Myometrial cell (primary cell): ENCODE measurements around the gene ADAMTS19. TPM values are rescaled to one million over a fixed set of nuclear protein-coding genes. Genes with fewer than 3 reads are reported as not detected.

ENCODE experiments used
- total RNA-seq: library from RNA; depleted of rRNA; stranded (reverse); fragments of >200 nt; gene quantifications from 2 replicates; pipeline ENCODE4 v1.2.3, GENCODE V29; 2015

Gene ADAMTS19
- total RNA-seq = not detected in 2 replicates

DNA sequence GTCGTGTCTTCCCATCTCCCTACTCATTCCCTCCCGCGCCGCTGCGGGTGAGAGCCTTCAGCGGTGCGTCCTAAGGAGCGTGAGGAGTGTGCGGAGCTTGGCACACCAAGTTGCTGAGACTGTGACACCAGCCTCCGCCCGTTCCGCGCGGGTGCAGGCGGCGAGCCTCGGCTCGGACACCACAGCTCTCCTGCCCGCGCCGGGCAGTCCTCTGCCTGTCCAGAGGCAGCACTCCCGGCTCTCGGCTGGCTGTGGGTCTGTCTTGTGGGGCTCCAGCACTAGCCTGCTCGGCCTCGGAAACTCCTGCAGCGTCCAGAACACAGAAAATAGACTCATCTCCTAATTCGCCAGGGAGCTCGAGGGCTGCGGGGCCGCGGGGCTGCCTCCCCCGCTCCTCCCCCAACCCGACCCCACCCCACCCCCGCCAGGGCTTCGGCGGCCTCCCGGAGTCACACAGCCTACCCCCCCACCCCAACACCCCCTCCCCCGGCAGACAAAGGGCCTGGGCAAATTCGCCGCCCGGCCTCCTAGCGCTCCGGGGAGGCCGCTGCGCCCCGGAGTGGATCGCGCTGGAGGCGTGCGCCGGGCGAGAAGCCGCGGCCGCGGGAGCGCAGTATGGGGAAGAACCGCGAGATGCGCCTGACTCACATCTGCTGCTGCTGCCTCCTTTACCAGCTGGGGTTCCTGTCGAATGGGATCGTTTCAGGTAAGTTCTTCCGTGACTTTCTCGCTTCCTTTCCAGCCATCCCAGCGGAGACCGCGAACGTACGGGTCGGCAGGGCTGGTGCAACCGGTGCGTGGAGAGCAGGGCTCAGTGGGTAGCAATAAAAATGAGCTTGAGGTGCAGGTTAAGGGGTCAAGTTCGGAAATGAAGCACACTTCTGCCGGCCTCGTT, at the start of gene ADAMTS19:
ADAMTS19 (plus strand) TSS at position 522 of the 895 bp plus-strand sequence; CDS start at position 616, 94 bp downstream.

DNA sequence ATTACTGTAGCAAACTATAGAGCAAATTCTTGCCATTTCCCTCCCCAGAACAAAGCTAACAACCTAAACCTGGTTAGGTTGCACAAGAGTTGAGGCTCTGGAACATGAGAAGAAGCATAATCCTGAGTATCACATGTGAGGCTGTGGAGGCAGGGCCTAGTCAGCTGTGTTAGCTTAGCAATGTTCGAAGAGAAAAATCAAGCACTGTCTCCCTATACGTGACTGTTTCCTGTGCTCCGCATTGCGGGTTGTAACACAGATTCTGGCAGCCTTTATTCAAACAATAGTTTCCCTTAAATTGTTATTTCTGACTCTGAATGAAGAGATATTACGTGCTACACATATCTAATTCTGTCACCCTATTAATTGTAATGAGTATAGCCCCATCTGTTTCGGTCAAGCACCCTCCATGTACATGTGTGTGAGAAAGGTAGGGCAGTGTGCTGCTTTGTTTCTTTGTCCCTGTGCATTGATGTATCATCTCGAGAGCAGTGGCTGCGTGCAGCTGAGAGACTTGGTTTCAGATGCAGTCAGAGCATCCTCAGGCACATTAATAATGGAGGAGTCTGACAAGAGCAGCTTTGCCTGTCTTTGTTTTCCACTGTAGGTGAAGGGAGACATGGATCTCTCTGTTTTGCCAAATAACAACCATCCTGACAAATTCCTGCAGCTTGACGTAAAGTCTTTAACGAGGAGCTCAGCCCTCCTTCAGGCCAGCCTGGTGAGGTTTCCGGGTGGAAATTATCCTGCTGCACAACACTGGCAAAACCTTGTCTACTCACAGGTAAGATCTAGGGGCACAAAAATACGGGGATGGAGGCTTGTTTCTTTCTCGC, 287.7 kb downstream of the ADAMTS19 start, which contains the start of gene MINAR2:
MINAR2 (plus strand) TSS at position 523 of the 836 bp plus-strand sequence; CDS start at position 620, 97 bp downstream.

